GM12878 (cell line): ENCODE results near the gene RGPD6. TPM values are rescaled to one million over a fixed set of nuclear protein-coding genes. Genes with fewer than 3 reads are reported as not detected.
"Not testable (repeated sequence)": the region's sequence is repeated elsewhere in the genome, so short reads cannot be mapped to it uniquely, and the experiment has no call there.

ENCODE experiments used
- ATAC-seq: fragments of 200-7000 bp; cut with Tn5 transposase; 3 replicates; pipeline ENCODE4 v1.9.1; 2020; ENCODE audit warnings: mild to moderate bottlenecking, moderate library complexity
- BruUV-seq: library from RNA; stranded (reverse); fragments of 400-500 nt; replicated peaks from 2 replicates; lab custom pipeline; 2021; lab: Mats Ljungman, UMichigan
- CTCF ChIA-PET: fragments of 300-600 bp; sonication (Branson Sonifier 250); formaldehyde crosslinking; extraction: SDS; loops from one replicate; lab custom pipeline; 2021; ENCODE audit warnings: inconsistent platforms; lab: Yijun Ruan, JAX
- POLR2A ChIA-PET: fragments of 350-600 bp; formaldehyde crosslinking; extraction: SDS; loops from one replicate; lab custom pipeline; 2021; ENCODE audit warnings: inconsistent platforms; lab: Charles Lee
- RAD21 ChIA-PET: fragments of 300-600 bp; sonication (Branson Sonifier 250); formaldehyde crosslinking; loops from one replicate; lab custom pipeline; 2023; ENCODE audit warnings: antibody characterized with exemption; ENCODE audit not compliant: unreplicated experiment; lab: Charles Lee
- SMC1A ChIA-PET: fragments of 300-600 bp; sonication (Branson Sonifier 250); formaldehyde crosslinking; loops from one replicate; lab custom pipeline; 2023; ENCODE audit not compliant: unreplicated experiment, uncharacterized antibody; lab: Charles Lee
- DNase-seq: peaks from one replicate; pipeline ENCODE4 v3.0.0-alpha.2; 2011; ENCODE audit warnings: low read depth, low spot score
- FAIRE-seq: peaks from 3 replicates; lab custom pipeline; 2011; peaks lifted over from hg19 to GRCh38; lab: Jason Lieb, UNC
- H2AFZ ChIP-seq: 2 replicates; pipeline ENCODE4 v1.6.0; 2011; ENCODE audit warnings: low read depth, low read length, control low read depth; ENCODE audit not compliant: control insufficient read depth
- H3K27ac ChIP-seq: 2 replicates; pipeline ENCODE4 v1.5.1; 2011; ENCODE audit warnings: control low read depth; ENCODE audit not compliant: control insufficient read depth, insufficient read depth
- H3K27me3 ChIP-seq, 2 experiments: replicated peaks in 1 of 2; 2 replicates each; pipeline versions ENCODE4 v1.6.0 to v1.6.1; 2011; ENCODE audit warnings: low read length in 1 of 2; ENCODE audit not compliant: control insufficient read depth in 2 of 2, insufficient read depth in 2 of 2
- H3K36me3 ChIP-seq, 2 experiments: 2 replicates each; pipeline ENCODE4 v1.5.1; 2011; ENCODE audit warnings: low read length in 1 of 2; ENCODE audit not compliant: control insufficient read depth in 2 of 2, insufficient read depth in 2 of 2
- H3K4me1 ChIP-seq: 2 replicates; pipeline ENCODE4 v1.6.1; 2011; ENCODE audit warnings: mild to moderate bottlenecking, low read length, moderate library complexity, mixed read lengths; ENCODE audit not compliant: control insufficient read depth, insufficient read depth
- H3K4me2 ChIP-seq: 2 replicates; pipeline ENCODE4 v1.6.0; 2011; ENCODE audit warnings: control low read depth; ENCODE audit not compliant: control insufficient read depth, insufficient read depth
- H3K4me3 ChIP-seq: fragments of 200-600 bp; sonication (generic); 2 replicates; pipeline ENCODE4 v1.5.1; 2016
- H3K79me2 ChIP-seq: 2 replicates; pipeline ENCODE4 v1.6.0; 2011; ENCODE audit warnings: low read length; ENCODE audit not compliant: control insufficient read depth, insufficient read depth
- H3K9ac ChIP-seq: 2 replicates; pipeline ENCODE4 v1.8.0; 2011; ENCODE audit warnings: low read length, control low read depth, mixed read lengths; ENCODE audit not compliant: control insufficient read depth, insufficient read depth
- H3K9me3 ChIP-seq: replicated peaks from 3 replicates; pipeline ENCODE4 v1.5.1; 2011; ENCODE audit warnings: mild to moderate bottlenecking, low read length; ENCODE audit not compliant: control insufficient read depth, insufficient read depth
- H4K20me1 ChIP-seq: 2 replicates; pipeline ENCODE4 v1.6.0; 2011; ENCODE audit not compliant: control insufficient read depth, insufficient read depth
- WGBS: methylation state at CpG from one replicate; pipeline ENCODE4 v1.1.6; 2016; ENCODE audit warnings: low lambda C conversion rate; ENCODE audit not compliant: insufficient replicate concordance, insufficient coverage; ENCODE audit errors: missing lambda C conversion rate; 5-methylcytosine and 5-hydroxymethylcytosine counted together
- in situ Hi-C: fragments of 300-500 bp; cut with MboI; formaldehyde crosslinking; loops from 9 replicates; pipeline ENCODE4 v1.14.3; 2018; ENCODE audit warnings: mixed read lengths
- intact Hi-C: fragments of 100-400 bp; cut with micrococcal nuclease; formaldehyde crosslinking; loops from one replicate; pipeline ENCODE4 v1.14.2; 2022; ENCODE audit not compliant: unreplicated experiment
- polyA plus RNA-seq, 11 experiments: library from polyadenylated mRNA; depleted of rRNA in 4 of 11; unstranded in 6 of 11; stranded (reverse) in 5 of 11; fragments of >200 nt; fragmentation: Nextera tagmentation in 4 of 11; fragmentation: Illumina TruSeq in 1 of 11; extraction: Ambion mirVana in 4 of 11; extraction: Trizol in 1 of 11; gene quantifications; 1 replicate in 1 of 11; 2 replicates in 10 of 11; pipeline versions ENCODE4 v1.2.1 to v1.2.3, GENCODE V29; 2011 to 2016; ENCODE audit warnings: inconsistent platforms in 2 of 11, missing spikeins in 2 of 11, low read depth in 1 of 11
- total RNA-seq, 4 experiments: library from RNA; depleted of rRNA in 3 of 4; stranded (reverse); fragments of >200 nt in 3 of 4; fragmentation: Illumina TruSeq in 1 of 4; extraction: Trizol in 1 of 4; gene quantifications; 2 replicates each; pipeline versions ENCODE4 v1.2.1 to v1.2.3, GENCODE V29; 2013 to 2021

The RGPD6 gene
- total and polyA plus RNA-seq, 10 of the 15 experiments (the other 5 are each of a cell fraction or from before 2014, with no cell fraction given), result 2.7 to 13.7 (median 8.5) TPM

GRCh38 chr2:110499755-110500377 is 77.2 kb downstream of the RGPD6 start:
- not testable (repeated sequence) for FAIRE-seq

GRCh38 chr2:110496027-110496426 is 81.0 kb downstream of the RGPD6 start:
- H2AFZ ChIP-seq, ATAC-seq, H3K36me3 ChIP-seq, H3K27ac ChIP-seq, H3K27me3 ChIP-seq, H3K79me2 ChIP-seq, DNase-seq, in situ Hi-C loops, SMC1A ChIA-PET, H4K20me1 ChIP-seq, H3K4me3 ChIP-seq, H3K9ac ChIP-seq, H3K4me2 ChIP-seq, BruUV-seq, RAD21 ChIA-PET, POLR2A ChIA-PET, FAIRE-seq, CTCF ChIA-PET, H3K9me3 ChIP-seq, H3K4me1 ChIP-seq, intact Hi-C loops: not testable (repeated sequence)
- WGBS, result no CpG with 5 or more reads among the region's 6 CpGs

More at GRCh38 chr2:110499755-110500377, 77.2 kb downstream of the RGPD6 start:
- BruUV-seq, H4K20me1 ChIP-seq, in situ Hi-C loops, CTCF ChIA-PET, H3K27ac ChIP-seq, H3K27me3 ChIP-seq, H3K4me2 ChIP-seq, POLR2A ChIA-PET, H3K9ac ChIP-seq, intact Hi-C loops, H2AFZ ChIP-seq, H3K4me3 ChIP-seq, H3K36me3 ChIP-seq, RAD21 ChIA-PET, DNase-seq, SMC1A ChIA-PET, H3K79me2 ChIP-seq, H3K9me3 ChIP-seq, H3K4me1 ChIP-seq: not testable (repeated sequence)
- peak; percentile 98 for ATAC-seq
- WGBS, result no CpG with 5 or more reads among the region's 8 CpGs

- in situ Hi-C loops, intact Hi-C loops: not testable (repeated sequence)
These were observed 82.5 kb downstream of the RGPD6 start for GRCh38 chr2:110494488-110494887.

GRCh38 chr2:110488991-110489390 is 88.0 kb downstream of the RGPD6 start:
- CTCF ChIA-PET, in situ Hi-C loops, H3K27me3 ChIP-seq, ATAC-seq, H3K27ac ChIP-seq, RAD21 ChIA-PET, H3K4me2 ChIP-seq, H3K36me3 ChIP-seq, H3K9ac ChIP-seq, H3K4me3 ChIP-seq, FAIRE-seq, H3K79me2 ChIP-seq, H3K4me1 ChIP-seq, H3K9me3 ChIP-seq, POLR2A ChIA-PET, DNase-seq, BruUV-seq, H2AFZ ChIP-seq, intact Hi-C loops, H4K20me1 ChIP-seq, SMC1A ChIA-PET: not testable (repeated sequence)
- no CpG with 5 or more reads among the region's 1 CpG for WGBS

More at GRCh38 chr2:110494488-110494887, 82.5 kb downstream of the RGPD6 start:
- H4K20me1 ChIP-seq, ATAC-seq, FAIRE-seq, POLR2A ChIA-PET, SMC1A ChIA-PET, DNase-seq, H3K4me1 ChIP-seq, H3K27ac ChIP-seq, H2AFZ ChIP-seq, H3K36me3 ChIP-seq, H3K4me3 ChIP-seq, H3K27me3 ChIP-seq, H3K79me2 ChIP-seq, CTCF ChIA-PET, H3K9ac ChIP-seq, RAD21 ChIA-PET, BruUV-seq, H3K4me2 ChIP-seq, H3K9me3 ChIP-seq: not testable (repeated sequence)
- no CpG with 5 or more reads among the region's 3 CpGs for WGBS
